HFFc6 (cell line): ENCODE results near the gene PITX3. TPM values are rescaled to one million over a fixed set of nuclear protein-coding genes. Genes with fewer than 3 reads are reported as not detected.

Experiments used
- DNase-seq: peaks from one replicate; pipeline ENCODE4 v3.0.0-alpha.2; 2018
- H3K27ac Mint-ChIP-seq: 2 replicates; pipeline ENCODE4 v1.8.0; 2020; ENCODE audit warnings: mild to moderate bottlenecking, mixed read lengths
- H3K27me3 Mint-ChIP-seq: 2 replicates; pipeline ENCODE4 v1.8.0; 2021; ENCODE audit warnings: mild to moderate bottlenecking, moderate library complexity, mixed read lengths; ENCODE audit not compliant: insufficient read depth
- H3K36me3 Mint-ChIP-seq: 2 replicates; pipeline ENCODE4 v1.8.0; 2021; ENCODE audit warnings: low read depth, mixed read lengths
- H3K4me1 Mint-ChIP-seq: 2 replicates; pipeline ENCODE4 v1.8.0; 2020; ENCODE audit warnings: low read depth, mixed read lengths
- H3K4me3 Mint-ChIP-seq: 2 replicates; pipeline ENCODE4 v1.8.0; 2020; ENCODE audit warnings: mild to moderate bottlenecking, moderate library complexity, mixed read lengths
- H3K9me3 Mint-ChIP-seq: 2 replicates; pipeline ENCODE4 v1.8.0; 2020; ENCODE audit warnings: mild to moderate bottlenecking, mixed read lengths
- total RNA-seq, 6 experiments: library from RNA; stranded (reverse); fragmentation: NEBNext Ultra II Directional; extraction: Animal tissue kit (Norgen Biotek cat#: 25700); gene quantifications; 2 replicates in 1 of 6; 3 replicates in 5 of 6; pipeline ENCODE4 v1.2.3, GENCODE V29; 2021
- TF ChIP-seq, protein P1 (sequence below): fragments of 200-600 bp; sonication (generic); IDR thresholded peaks from 2 replicates; pipeline ENCODE4 v1.5.0; 2021; ENCODE audit warnings: antibody characterized with exemption, mild to moderate bottlenecking

Gene PITX3
- total RNA-seq, 6 experiments from 2014 or later, result 0.14 TPM; not detected in 5

DNA sequence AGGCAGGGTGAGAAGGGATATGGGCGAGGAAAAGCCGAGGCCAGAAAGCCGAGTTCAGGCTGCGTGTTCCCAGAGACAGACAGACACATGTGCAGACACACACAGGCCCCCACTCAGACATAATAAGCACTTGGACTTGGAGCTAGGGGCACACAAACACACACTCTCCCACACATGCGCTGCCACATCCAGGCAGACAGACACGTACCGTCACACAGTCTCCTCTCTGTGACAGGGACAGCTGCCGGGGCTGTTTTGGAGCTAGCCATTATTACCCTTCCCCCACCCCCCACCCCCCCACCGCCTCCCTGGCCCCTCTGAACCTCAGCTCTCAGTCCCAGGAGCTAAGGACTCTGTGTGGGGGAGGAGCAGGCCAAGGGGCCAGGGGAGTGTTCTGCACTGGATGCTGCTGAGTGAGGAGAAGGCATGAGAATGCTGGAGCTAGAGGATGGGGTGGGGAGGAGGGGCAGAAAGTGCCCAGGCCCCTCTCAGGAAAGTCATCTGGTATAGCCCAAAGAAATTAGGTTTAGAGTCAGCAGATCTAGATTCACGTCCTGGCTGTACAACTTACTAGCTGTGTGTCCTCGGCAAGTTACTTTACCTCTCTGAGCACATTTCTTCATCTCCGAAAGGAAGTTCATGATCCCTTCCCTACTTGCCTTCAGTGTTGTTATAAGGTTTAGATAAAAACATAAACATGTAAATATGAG is 6.3 kb downstream of the PITX3 start:
- Mint-ChIP-seq H3K36me3 (no peaks in the 10 kb centered on the region), H3K4me3 (no peak overlapping the region), H3K4me1 (peaks cover 16% of the 10 kb centered on the region), H3K27ac (no peak overlapping the region), H3K27me3 (peaks cover 19% of the 10 kb centered on the region), H3K9me3 (no peaks in the 10 kb centered on the region)
- no peak for DNase-seq
- TF ChIP-seq, protein P1, sequence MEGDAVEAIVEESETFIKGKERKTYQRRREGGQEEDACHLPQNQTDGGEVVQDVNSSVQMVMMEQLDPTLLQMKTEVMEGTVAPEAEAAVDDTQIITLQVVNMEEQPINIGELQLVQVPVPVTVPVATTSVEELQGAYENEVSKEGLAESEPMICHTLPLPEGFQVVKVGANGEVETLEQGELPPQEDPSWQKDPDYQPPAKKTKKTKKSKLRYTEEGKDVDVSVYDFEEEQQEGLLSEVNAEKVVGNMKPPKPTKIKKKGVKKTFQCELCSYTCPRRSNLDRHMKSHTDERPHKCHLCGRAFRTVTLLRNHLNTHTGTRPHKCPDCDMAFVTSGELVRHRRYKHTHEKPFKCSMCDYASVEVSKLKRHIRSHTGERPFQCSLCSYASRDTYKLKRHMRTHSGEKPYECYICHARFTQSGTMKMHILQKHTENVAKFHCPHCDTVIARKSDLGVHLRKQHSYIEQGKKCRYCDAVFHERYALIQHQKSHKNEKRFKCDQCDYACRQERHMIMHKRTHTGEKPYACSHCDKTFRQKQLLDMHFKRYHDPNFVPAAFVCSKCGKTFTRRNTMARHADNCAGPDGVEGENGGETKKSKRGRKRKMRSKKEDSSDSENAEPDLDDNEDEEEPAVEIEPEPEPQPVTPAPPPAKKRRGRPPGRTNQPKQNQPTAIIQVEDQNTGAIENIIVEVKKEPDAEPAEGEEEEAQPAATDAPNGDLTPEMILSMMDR, result no peak

DNA sequence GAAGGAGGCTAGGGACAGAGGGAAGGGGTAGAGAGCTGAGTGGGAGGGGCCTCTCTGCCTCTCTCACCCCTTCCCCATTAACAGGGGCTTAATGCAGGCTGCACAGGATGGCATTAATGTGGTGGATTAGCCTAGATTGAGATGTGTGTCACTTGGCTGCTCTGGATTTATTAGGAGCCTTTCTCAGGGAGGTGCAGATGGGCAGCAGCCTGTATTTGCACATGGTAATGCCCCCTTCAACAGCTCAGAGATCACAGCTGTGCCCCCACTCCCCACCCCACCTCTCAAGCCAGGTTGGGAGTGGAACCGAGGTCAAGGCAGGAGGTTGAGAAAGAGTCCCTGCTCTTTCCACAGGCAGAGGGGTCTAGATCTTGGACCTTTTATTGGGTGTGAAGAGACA is 7.3 kb downstream of the PITX3 start:
- Mint-ChIP-seq H3K36me3 (no peaks in the 10 kb centered on the region), H3K27me3 (peaks cover 15% of the 10 kb centered on the region), H3K4me3 (no peak overlapping the region), H3K27ac (no peak overlapping the region), H3K4me1 (peaks cover 20% of the 10 kb centered on the region), H3K9me3 (no peaks in the 10 kb centered on the region)
- DNase-seq, result no peak
- TF ChIP-seq, protein P1, result no peak

DNA sequence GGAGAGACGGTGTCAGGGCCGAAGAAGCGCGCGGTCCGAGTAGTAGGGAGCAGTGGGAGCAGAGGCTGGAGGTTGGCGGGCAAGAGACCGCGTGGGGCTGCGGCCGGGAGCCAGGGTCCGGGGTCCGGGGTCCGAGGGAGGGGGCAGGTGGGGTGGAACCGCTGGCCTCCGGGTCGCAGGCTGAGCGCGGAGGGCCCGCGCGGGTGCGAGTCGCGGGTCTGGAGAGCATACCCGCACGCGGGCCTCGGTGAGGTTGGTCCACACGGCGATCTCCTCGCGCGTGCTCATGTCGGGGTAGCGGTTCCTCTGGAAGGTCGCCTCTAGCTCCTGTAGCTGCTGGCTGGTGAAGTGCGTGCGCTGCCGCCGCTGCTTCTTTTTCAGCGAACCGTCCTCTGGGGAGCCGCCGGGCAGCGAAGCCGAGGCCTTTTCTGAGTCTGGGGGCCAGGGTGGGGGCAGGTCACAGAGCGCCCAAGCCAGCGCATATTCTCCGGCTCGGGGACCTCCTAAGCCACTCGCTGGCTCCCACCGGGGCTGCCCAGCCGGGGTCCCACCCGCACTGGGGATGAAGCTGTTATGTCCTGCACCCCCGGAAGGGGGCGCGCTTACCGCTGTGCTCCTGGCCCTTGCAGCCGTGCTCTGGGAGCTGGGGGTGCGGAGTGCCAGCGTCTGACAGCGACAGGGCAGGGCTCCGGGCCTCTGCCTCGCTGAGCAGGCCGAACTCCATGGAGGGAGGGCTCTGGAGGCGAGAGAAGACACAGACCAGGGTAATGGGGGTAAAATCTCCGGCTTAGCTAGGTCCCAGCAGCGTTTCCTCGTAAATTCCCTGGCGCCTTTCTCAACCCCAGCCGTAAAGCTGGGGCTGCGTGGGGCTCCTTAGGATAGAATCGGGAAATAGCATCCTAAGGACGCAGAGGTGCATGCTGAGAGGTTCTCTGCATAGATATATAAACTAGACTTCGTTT is 9.7 kb downstream of the PITX3 start:
- Mint-ChIP-seq H3K27ac (no peak overlapping the region), H3K36me3 (no peaks in the 10 kb centered on the region), H3K27me3 (peaks cover 18% of the 10 kb centered on the region), H3K4me3 (peak overlapping the region; percentile 83; the same call in 1 of the 2 replicates), H3K9me3 (no peaks in the 10 kb centered on the region), H3K4me1 (peaks cover 26% of the 10 kb centered on the region)
- no peak for DNase-seq
- TF ChIP-seq, protein P1, result peak; percentile 90

DNA sequence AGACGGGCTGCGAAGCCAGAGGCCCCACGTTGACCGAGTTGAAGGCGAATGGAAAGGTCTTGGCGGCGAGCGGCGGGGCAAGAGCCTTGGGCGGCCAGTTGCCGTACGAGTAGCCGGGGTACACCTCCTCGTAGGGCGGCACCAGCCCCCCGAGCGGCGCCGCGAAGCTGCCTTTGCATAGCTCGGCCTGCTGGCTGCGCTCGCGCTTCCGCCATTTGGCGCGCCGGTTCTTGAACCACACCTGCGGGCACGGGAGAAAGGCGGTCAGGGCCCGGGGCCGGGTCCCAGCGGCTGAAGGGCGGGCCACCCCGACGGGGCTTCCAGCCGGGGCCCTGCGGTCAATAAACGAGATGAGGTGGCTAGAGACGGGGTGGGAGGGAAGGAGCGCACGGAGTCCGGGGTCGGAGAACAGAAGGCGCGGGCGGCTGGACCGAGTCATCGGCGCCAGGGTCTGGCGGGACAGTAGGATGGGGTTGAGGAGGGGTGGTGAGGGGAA is 10.4 kb downstream of the PITX3 start:
- Mint-ChIP-seq H3K9me3 (no peaks in the 10 kb centered on the region), H3K27me3 (peaks cover 16% of the 10 kb centered on the region), H3K4me3 (peak overlapping the region; percentile 83; the same call in 1 of the 2 replicates), H3K4me1 (peaks cover 28% of the 10 kb centered on the region), H3K27ac (no peak overlapping the region), H3K36me3 (no peaks in the 10 kb centered on the region)
- DNase-seq, result no peak
- TF ChIP-seq, protein P1, result no peak

DNA sequence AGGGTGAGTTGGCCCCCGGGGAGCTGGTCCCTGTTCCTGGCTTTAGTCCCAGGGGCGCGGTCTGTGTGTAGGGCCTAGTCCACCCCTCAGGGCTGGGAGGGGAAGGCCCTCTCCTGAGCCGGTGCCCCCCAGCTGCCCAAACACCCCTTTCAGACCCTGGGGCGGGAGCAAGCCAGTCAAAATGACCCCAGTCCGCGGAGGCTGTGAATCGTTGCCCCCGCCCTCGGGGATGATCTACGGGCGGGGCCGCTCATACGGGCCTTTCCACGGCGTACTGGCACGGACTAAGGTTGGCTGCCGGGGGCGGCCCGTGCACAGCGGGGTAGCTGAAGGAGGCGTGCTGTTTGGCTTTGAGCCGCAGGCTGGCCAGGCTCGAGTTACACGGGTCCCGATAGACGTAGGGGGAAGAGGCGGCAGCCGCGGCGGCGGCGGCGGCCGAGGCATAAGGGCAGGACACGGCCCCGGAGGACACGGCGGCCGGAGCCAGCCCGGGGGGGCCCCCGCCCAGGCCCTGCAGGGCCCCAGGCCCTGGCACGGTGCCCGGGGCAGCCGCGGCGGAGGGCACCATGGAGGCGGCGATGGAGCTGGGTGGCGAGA is 10.9 kb downstream of the PITX3 start:
- no peaks in the 10 kb centered on the region for H3K9me3 Mint-ChIP-seq
- TF ChIP-seq, protein P1, result no peak
- peaks cover 13% of the 10 kb centered on the region for H3K27me3 Mint-ChIP-seq
- H3K27ac Mint-ChIP-seq, result no peak overlapping the region
- H3K36me3 Mint-ChIP-seq, result no peaks in the 10 kb centered on the region
- DNase-seq, result no peak
- peaks cover 28% of the 10 kb centered on the region for H3K4me1 Mint-ChIP-seq
- peak overlapping the region; percentile 83 for H3K4me3 Mint-ChIP-seq
